Glomerular visceral epithelial cell (primary cell): ENCODE measurements around the gene STAG2.
"Not testable (repeated sequence)": the region's sequence is repeated elsewhere in the genome, so short reads cannot be mapped to it uniquely, and the experiment has no call there.

Source experiments
- DNase-seq: peaks from one replicate; pipeline ENCODE4 v3.0.0-alpha.2; 2016; ENCODE audit errors: extremely low spot score

Gene STAG2

GRCh38 chrX:124035657-124036056 is 74.2 kb downstream of the STAG2 start:
- no peak for DNase-seq

- no peak for DNase-seq
Measured at GRCh38 chrX:124042042-124042441, 80.5 kb downstream of the STAG2 start.

DNA sequence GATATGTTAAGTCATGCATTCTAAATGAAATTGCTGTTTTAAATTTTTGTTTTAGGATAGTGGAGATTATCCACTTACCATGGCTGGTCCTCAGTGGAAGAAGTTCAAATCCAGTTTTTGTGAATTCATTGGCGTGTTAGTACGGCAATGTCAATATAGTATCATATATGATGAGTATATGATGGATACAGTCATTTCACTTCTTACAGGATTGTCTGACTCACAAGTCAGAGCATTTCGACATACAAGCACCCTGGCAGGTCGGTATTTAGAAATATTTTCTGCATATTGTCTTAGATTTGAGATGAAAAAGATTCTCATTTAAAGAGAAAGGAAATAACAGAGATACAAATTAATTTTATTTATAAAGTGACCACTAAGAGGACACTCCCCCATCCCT is 83.6 kb downstream of the STAG2 start:
- DNase-seq = no peak

GRCh38 chrX:124084417-124084816 is 122.9 kb downstream of the STAG2 start:
- not testable (repeated sequence) for DNase-seq

GRCh38 chrX:124085063-124085462 is 123.6 kb downstream of the STAG2 start:
- no peak for DNase-seq

GRCh38 chrX:124086411-124086810 is 124.9 kb downstream of the STAG2 start:
- DNase-seq = no peak

DNA sequence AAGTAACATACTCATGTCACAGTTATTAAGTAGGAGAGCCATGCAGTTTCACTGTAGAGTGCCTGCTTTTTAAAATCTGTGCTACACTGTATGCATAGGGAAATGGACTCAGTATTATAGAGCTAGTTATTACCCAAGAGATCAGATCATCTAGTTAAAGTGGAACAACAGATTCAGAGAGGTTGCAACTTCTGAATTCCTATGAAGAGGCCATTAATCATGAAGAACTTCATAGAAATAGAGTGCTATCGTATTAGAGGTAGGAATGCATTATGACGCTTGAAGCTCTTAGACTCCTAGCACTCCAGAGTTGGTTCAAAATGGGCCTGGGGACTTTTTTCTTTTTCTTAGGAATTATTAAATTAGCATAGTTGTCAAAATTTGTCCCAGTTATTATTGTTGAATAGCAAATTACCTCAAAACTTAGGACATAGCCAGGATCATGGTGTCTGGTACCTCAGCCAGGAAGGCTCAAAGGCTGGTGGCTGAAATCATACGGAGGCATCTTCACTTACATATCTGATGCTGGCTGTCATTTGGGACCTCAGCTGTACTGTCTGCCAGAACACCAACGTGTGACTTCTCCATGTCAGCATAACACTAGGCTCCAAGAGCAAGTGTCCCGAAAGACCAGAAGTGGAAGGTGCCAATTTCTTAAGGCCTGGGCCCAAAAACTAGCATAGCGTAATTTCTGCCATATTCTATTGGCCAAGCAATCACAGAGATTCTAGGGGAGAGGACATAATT is 125.7 kb downstream of the STAG2 start:
- DNase-seq = no peak

DNA sequence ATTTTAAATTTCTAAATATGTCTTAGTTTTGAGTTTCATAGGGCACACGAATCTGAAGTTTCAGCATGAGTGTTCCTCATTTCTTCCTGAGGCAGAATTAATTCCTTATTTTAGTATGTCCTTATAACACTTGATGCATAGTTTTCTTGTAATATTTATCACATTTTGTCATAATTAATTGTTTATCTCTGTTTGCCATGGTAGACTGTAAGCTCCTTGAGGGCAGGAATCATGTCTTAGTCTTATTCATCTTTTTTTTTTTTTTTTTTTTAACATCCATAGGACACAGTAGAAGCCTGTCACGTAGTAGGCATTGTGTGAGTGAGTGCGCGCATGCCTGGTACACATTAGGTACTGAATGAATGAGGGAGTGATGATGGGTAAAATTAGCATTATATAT is 131.7 kb downstream of the STAG2 start:
- no peak for DNase-seq

DNA sequence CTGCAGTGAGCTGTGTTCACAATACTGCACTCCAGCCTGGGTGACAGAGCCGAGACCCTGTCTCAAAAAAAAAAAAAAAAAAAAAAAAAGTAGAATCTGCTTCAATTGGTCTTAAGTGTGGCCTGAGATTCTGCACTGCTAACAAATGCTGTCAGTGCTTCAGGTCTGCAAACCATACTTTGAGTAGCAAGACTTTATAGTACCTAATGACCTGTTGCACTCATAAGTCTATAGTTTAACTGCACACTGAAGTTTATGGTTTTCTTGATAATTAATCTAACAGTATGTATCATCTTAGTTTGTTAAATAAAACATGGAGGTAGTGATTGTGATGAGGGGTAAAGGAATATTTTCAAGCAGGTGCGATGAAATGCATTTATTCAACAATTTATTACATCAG is 135.6 kb downstream of the STAG2 start:
- no peak for DNase-seq

GRCh38 chrX:124098089-124098488 is 136.6 kb downstream of the STAG2 start:
- peak; percentile 9 for DNase-seq

DNA sequence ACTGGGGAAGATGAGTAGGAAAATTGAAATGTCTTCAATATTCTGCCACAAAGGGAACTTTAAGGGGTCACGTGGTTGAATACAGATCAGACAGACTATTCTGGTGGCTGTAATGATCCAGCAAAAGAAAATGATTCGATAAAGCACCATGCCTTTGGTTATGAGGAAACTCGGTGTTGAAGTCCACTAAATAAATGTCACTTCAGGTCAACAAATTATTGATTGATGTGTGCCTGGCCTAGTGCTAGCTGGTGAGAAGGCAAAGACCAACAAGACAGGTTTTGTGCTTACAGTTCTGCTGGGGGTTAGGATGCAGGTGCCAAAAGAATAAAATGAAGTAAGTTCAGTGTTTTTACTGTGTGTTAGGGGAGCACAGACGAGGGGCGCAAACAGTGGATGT is 142.5 kb downstream of the STAG2 start:
- no peak for DNase-seq

GRCh38 chrX:124104512-124104911 is 143.0 kb downstream of the STAG2 start:
- DNase-seq = not testable (repeated sequence)

- DNase-seq = no peak
Measured at GRCh38 chrX:124113621-124114600, 152.4 kb downstream of the STAG2 start.

DNA sequence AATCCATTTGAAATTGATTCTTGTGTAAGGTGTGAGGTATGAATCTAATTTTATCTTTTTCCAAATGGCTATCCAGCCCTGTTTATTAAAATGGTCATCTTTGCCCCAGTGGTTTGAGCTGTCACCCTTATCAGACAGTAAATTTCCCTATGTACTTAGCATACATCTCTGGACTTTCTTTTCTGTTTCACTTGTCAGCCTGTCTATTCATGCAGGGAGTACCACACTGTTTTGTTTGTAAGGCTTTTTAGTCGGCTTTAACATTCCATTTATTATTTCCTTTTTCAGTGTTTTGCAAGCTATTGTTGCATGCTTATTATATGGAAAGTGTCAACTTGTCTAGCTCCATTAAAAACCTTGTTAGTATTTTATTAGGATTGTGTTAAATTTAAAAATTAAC is 155.8 kb downstream of the STAG2 start:
- no peak for DNase-seq

- no peak for DNase-seq
Measured at GRCh38 chrX:124125471-124125870, 164.0 kb downstream of the STAG2 start.

DNA sequence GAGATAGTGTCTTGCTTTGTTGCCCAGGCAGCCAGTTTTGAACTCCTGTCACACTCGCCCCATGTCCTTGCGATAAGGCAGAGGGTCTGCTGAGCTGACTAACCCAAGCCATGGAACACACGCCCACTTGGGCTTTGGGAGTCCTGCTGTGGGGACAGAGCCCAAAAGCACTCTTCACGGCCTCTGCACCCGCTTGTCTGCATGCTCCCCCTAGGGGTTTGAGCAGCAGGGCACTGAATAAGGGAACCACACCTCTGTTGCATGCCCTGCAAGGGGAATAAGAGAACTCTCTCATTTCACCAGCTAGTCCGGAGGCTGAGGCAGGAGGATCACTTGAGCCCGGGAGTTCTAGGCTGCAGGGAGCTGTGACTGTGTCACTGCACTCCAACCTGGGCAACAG is 166.0 kb downstream of the STAG2 start:
- DNase-seq = no peak

DNA sequence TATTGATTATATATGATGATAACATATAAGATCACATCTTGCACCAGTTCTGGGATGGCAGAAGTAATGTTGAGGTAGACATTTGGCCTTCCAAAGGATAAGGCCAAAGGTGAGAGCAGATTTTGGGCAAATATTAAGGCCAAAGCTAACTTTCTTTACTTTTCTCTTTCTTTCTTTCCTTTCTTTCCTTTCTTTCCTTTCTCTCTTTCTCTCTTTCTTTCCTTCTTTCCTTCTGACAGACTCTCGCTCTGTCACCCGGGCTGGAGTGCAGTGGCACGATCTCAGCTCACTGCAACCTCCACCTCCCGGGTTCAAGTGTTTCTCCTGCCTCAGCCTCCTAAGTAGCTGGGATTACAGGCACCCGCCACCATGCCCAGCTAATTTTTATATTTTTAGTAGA is 170.9 kb downstream of the STAG2 start:
- not testable (repeated sequence) for DNase-seq

GRCh38 chrX:124145749-124146148 is 184.2 kb downstream of the STAG2 start:
- DNase-seq = no peak

DNA sequence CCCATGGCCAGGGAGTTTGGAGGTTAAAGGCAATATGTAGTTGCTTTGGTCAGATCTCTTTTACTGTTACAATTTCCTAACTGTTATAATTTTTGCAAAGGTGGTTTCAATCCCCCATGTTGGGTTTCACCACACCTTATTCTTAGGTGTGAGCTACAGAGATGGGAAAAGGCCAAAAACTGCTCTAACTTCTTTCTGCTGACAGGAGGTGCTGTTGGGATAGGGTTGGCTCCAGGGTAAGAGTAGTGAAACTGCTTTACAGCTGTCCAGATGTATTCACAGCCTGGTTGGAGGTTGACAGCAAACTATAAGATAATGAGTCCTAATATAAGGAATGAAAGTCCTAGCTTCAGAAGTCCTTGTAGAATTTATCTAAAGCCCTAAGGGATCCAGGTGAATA is 189.7 kb downstream of the STAG2 start:
- DNase-seq = no peak
